Natural killer cell (primary cell): ENCODE results near the gene IFT81. TPM values are rescaled to one million over a fixed set of nuclear protein-coding genes. Genes with fewer than 3 reads are reported as not detected.
"Not testable (repeated sequence)": the region's sequence is repeated elsewhere in the genome, so short reads cannot be mapped to it uniquely, and the experiment has no call there.

Experiments
- ATAC-seq, 3 donors: fragments of 150-1000 bp in 2 of 3; fragments of 200-7000 bp in 1 of 3; cut with Tn5 transposase; 1 replicate in 1 of 3; 2 replicates in 2 of 3; pipeline ENCODE4 v1.10.0; 2021; ENCODE audit warnings: mild to moderate bottlenecking in 2 of 3, moderate library complexity in 2 of 3
- DNase-seq, 2 donors: peaks; one replicate each; pipeline versions ENCODE4 v3.0.0 to v3.0.0-alpha.2; 2013 to 2021; ENCODE audit warnings: mixed read lengths in 1 of 2
- H3K27ac ChIP-seq: one replicate; pipeline ENCODE4 v1.5.1; 2013; ENCODE audit warnings: mild to moderate bottlenecking, low read length
- H3K27me3 ChIP-seq: one replicate; pipeline ENCODE4 v1.6.1; 2013; ENCODE audit warnings: low read length; ENCODE audit not compliant: control insufficient read depth, insufficient read depth
- H3K36me3 ChIP-seq: one replicate; pipeline ENCODE4 v1.6.1; 2013; ENCODE audit warnings: low read length; ENCODE audit not compliant: control insufficient read depth, insufficient read depth
- H3K4me1 ChIP-seq: one replicate; pipeline ENCODE4 v1.6.1; 2013; ENCODE audit warnings: low read length; ENCODE audit not compliant: control insufficient read depth, insufficient read depth
- H3K4me3 ChIP-seq: one replicate; pipeline ENCODE4 v1.5.1; 2013; ENCODE audit warnings: low read length
- H3K9me3 ChIP-seq: one replicate; pipeline ENCODE4 v1.6.1; 2013; ENCODE audit warnings: low read length; ENCODE audit not compliant: control insufficient read depth, insufficient read depth
- H3K27ac Mint-ChIP-seq, 2 donors: one replicate each; pipeline ENCODE4 v1.8.0; 2022; ENCODE audit warnings: mild to moderate bottlenecking in 2 of 2, mixed read lengths in 2 of 2, moderate library complexity in 1 of 2
- H3K27me3 Mint-ChIP-seq, 2 donors: one replicate each; pipeline ENCODE4 v1.8.0; 2022; ENCODE audit warnings: low read depth in 2 of 2, mixed read lengths in 2 of 2
- H3K36me3 Mint-ChIP-seq: one replicate; pipeline ENCODE4 v1.8.0; 2022; ENCODE audit warnings: mixed read lengths
- H3K4me1 Mint-ChIP-seq, 2 donors: one replicate each; pipeline ENCODE4 v1.8.0; 2022; ENCODE audit warnings: mixed read lengths in 2 of 2
- H3K4me3 Mint-ChIP-seq: one replicate; pipeline ENCODE4 v1.8.0; 2022; ENCODE audit warnings: mild to moderate bottlenecking, moderate library complexity, mixed read lengths
- H3K9me3 Mint-ChIP-seq, 2 donors: one replicate each; pipeline ENCODE4 v1.8.0; 2022; ENCODE audit warnings: mixed read lengths in 2 of 2
- WGBS: methylation state at CpG from one replicate; pipeline ENCODE4 v1.1.7; 2013; ENCODE audit warnings: missing lambda C conversion rate; ENCODE audit not compliant: insufficient coverage; 5-methylcytosine and 5-hydroxymethylcytosine counted together
- intact Hi-C: fragments of 100-400 bp; cut with micrococcal nuclease; formaldehyde crosslinking; loops from one replicate; pipeline ENCODE4 v1.14.2; 2022
- total RNA-seq, 4 donors: library from RNA; stranded (reverse); fragments of 120-200 nt in 1 of 4; gene quantifications; one replicate each; pipeline versions ENCODE4 v1.2.3 to v1.2.4, GENCODE V29; 2013 to 2022
- TF ChIP-seq, protein P1 (sequence below): fragments of 200-600 bp; IDR thresholded peaks from one replicate; pipeline ENCODE4 v1.8.0; 2022; ENCODE audit warnings: antibody characterized with exemption

IFT81 gene
- total RNA-seq, 3 donors from 2014 or later (not counting 1 experiment from before 2014, with no cell fraction given): 0.61 to 1.4 (median 0.80) TPM

DNA sequence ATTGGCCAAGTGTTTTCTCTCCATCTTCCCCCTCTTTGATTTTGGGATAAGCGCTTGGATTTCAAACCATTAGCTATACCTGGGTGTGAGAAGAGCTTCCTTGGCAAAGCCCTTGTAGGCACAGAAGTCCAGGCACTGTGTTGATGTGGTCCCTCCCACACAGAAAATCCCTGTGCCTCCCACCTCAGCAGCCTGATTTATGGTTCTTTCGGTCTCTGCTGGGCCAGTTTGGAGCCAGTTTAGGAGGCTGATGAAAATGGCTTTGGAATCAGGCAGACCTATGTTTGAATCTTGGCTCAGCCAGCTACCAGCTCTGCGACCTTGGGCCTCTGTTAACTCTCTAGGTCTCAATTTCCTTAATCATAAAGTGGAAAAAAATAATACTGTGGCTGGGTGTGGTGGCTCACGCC lies 9.6 kb upstream of the IFT81 start:
- Mint-ChIP-seq H3K27me3 (no peaks in the 10 kb centered on the region), H3K4me3 (no peak overlapping the region), H3K36me3 (no peaks in the 10 kb centered on the region), H3K4me1 (no peaks in the 10 kb centered on the region), H3K27ac (no peak overlapping the region), H3K9me3 (no peaks in the 10 kb centered on the region)
- no peak overlapping the region for H3K4me3 ChIP-seq
- intact Hi-C loops: no loop called here
- 93% methylated on average over 3 of the region's 4 CpGs for WGBS
- no peaks in the 10 kb centered on the region for H3K36me3 ChIP-seq
- H3K27me3 ChIP-seq: no peaks in the 10 kb centered on the region
- no peaks in the 10 kb centered on the region for H3K4me1 ChIP-seq
- H3K9me3 ChIP-seq: no peaks in the 10 kb centered on the region
- DNase-seq: no peak
- H3K27ac ChIP-seq: no peak overlapping the region
- no peak for ATAC-seq
- TF ChIP-seq, protein P1, sequence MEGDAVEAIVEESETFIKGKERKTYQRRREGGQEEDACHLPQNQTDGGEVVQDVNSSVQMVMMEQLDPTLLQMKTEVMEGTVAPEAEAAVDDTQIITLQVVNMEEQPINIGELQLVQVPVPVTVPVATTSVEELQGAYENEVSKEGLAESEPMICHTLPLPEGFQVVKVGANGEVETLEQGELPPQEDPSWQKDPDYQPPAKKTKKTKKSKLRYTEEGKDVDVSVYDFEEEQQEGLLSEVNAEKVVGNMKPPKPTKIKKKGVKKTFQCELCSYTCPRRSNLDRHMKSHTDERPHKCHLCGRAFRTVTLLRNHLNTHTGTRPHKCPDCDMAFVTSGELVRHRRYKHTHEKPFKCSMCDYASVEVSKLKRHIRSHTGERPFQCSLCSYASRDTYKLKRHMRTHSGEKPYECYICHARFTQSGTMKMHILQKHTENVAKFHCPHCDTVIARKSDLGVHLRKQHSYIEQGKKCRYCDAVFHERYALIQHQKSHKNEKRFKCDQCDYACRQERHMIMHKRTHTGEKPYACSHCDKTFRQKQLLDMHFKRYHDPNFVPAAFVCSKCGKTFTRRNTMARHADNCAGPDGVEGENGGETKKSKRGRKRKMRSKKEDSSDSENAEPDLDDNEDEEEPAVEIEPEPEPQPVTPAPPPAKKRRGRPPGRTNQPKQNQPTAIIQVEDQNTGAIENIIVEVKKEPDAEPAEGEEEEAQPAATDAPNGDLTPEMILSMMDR: no peak

- H3K27ac Mint-ChIP-seq: no peak overlapping the region
- H3K9me3 Mint-ChIP-seq: no peaks in the 10 kb centered on the region
Measured at GRCh38 chr12:110115675-110116074, 8.5 kb upstream of the IFT81 start.

DNA sequence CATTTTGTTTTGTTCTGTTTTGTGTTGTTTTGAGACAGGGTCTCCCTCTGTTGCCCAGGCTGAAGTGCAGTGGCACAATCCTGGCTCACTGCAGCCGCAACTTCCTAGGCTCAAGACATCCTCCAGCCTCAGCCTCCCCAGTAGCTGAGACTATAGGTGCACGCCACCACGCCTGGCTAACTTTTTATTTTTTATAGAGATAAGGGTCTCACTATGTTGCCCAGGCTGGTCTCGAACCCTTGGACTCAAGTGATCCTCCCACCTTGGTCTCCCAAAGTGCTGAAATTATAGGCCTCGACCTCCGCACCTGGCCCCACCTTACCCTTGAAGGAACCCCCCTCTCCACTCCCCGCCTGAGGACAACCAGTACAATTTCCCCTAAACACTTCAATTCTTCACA lies 7.5 kb upstream of the IFT81 start:
- intact Hi-C loops: no loop called here
- TF ChIP-seq, protein P1: no peak
- H3K4me1 ChIP-seq: no peaks in the 10 kb centered on the region
- H3K27me3 ChIP-seq: no peaks in the 10 kb centered on the region
- H3K27me3 Mint-ChIP-seq: peaks cover 0 to 12% of the 10 kb centered on the region in 2 donors
- no peak for DNase-seq
- H3K4me3 Mint-ChIP-seq: no peak overlapping the region
- no peak for ATAC-seq
- no peaks in the 10 kb centered on the region for H3K36me3 ChIP-seq
- 88% methylated on average over 6 of the region's 7 CpGs for WGBS
- H3K36me3 Mint-ChIP-seq: no peaks in the 10 kb centered on the region
- H3K27ac Mint-ChIP-seq: no peak overlapping the region
- no peaks in the 10 kb centered on the region for H3K9me3 ChIP-seq
- H3K4me1 Mint-ChIP-seq: no peaks in the 10 kb centered on the region
- H3K27ac ChIP-seq: no peak overlapping the region
- no peak overlapping the region for H3K4me3 ChIP-seq
- no peaks in the 10 kb centered on the region for H3K9me3 Mint-ChIP-seq

More at GRCh38 chr12:110115675-110116074, 8.5 kb upstream of the IFT81 start:
- WGBS: 98% methylated on average over 3 of the region's 4 CpGs
- intact Hi-C loops: no loop called here
- DNase-seq (no peak), ATAC-seq (no peak)
- no peaks in the 10 kb centered on the region for H3K27me3 ChIP-seq
- no peak overlapping the region for H3K4me3 ChIP-seq
- H3K4me3 Mint-ChIP-seq: no peak overlapping the region
- H3K36me3 Mint-ChIP-seq: no peaks in the 10 kb centered on the region
- no peaks in the 10 kb centered on the region for H3K9me3 ChIP-seq
- no peaks in the 10 kb centered on the region for H3K36me3 ChIP-seq
- H3K27ac ChIP-seq: no peak overlapping the region
- no peaks in the 10 kb centered on the region for H3K4me1 Mint-ChIP-seq
- TF ChIP-seq, protein P1: no peak
- H3K4me1 ChIP-seq: no peaks in the 10 kb centered on the region
- peaks cover 0 to 7% of the 10 kb centered on the region in 2 donors for H3K27me3 Mint-ChIP-seq

- H3K27ac ChIP-seq, H3K4me1 ChIP-seq, H3K9me3 Mint-ChIP-seq, intact Hi-C loops, ATAC-seq, H3K36me3 ChIP-seq, DNase-seq, H3K27me3 ChIP-seq, H3K4me3 Mint-ChIP-seq, H3K27ac Mint-ChIP-seq, H3K4me1 Mint-ChIP-seq, H3K4me3 ChIP-seq, H3K9me3 ChIP-seq, H3K36me3 Mint-ChIP-seq: not testable (repeated sequence)
- 93% methylated on average over 8 of the region's 8 CpGs for WGBS
- peaks cover 0 to 12% of the 10 kb centered on the region in 2 donors for H3K27me3 Mint-ChIP-seq
Measured at GRCh38 chr12:110117210-110117609, 6.9 kb upstream of the IFT81 start.
